ENCODE data around the gene DENND1A. TPM values are rescaled to one million over a fixed set of nuclear protein-coding genes. Genes with fewer than 3 reads are reported as not detected.
"Not testable (repeated sequence)": the region's sequence is repeated elsewhere in the genome, so short reads cannot be mapped to it uniquely, and the experiment has no call there.

Gene DENND1A
- total RNA-seq, 2 donors from 2014 or later: 16.2 to 17.7 TPM

GRCh38 chr9:123834218-123834888 lies 95.6 kb downstream of the DENND1A start:
- DNase-seq: no peak
- ATAC-seq: no peak
- intact Hi-C loops (cut with DNase I): no loop called here

DNA sequence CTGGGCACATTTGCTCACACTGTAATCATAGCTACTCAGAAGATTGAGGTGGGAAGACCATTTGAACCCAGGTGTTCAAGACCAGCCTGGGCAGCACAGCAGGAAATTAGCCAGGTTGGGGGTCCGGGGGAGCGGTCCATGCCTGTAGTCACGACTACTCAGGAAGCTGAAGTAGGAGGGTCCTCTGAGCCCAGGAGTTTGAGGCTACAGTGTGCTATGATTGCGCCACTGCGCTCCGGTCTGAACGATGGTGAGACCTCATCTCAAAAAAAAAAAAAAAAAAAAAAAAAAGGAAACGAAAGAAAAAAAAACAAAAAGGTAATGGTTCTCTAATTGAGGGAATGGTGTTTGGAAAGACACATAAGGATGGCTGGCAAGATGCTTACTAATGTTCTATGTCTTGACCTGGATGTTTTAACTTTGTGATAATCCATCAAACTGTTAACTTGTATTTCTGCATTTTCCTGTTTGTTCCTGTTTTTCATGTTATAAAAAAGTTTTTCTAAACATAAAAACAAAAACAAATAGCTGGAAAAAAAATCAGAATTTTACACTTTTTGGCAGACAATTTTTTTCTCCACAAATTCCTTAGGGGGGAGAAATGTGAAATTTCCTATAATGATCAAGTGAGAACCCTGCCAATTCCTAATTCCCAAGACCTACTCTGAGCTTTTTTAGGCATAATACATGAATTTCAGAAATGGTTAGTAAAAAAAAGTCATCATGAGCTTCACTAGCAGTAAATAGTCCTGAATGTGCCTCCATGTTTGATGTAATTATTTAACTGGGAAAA lies 96.9 kb downstream of the DENND1A start:
- no peak for ATAC-seq
- intact Hi-C loops (cut with DNase I): no loop called here
- DNase-seq: no peak

DNA sequence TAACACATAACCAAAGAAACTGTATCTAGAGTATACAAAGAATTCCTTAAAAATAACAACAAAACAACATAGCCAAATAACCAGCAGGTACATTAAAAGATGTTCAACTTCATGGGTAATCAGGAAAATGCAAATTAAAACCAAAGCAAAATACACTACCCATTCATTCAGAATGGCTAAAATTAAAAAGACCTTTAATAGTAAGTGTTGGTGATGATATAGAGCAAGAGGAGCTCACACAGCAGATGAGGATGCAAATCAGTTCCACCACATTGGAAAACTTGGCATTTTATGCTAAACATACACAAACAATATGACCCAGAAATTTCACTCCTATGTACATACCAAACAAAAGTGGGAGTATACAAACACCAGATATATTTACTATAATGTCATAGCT lies 97.8 kb downstream of the DENND1A start:
- no peak for DNase-seq
- no peak for ATAC-seq
- intact Hi-C loops (cut with DNase I): no loop called here

- DNase-seq: no peak
- no peak for ATAC-seq
- intact Hi-C loops (cut with DNase I): no loop called here
These were observed 101.5 kb downstream of the DENND1A start for GRCh38 chr9:123828449-123828848.

DNA sequence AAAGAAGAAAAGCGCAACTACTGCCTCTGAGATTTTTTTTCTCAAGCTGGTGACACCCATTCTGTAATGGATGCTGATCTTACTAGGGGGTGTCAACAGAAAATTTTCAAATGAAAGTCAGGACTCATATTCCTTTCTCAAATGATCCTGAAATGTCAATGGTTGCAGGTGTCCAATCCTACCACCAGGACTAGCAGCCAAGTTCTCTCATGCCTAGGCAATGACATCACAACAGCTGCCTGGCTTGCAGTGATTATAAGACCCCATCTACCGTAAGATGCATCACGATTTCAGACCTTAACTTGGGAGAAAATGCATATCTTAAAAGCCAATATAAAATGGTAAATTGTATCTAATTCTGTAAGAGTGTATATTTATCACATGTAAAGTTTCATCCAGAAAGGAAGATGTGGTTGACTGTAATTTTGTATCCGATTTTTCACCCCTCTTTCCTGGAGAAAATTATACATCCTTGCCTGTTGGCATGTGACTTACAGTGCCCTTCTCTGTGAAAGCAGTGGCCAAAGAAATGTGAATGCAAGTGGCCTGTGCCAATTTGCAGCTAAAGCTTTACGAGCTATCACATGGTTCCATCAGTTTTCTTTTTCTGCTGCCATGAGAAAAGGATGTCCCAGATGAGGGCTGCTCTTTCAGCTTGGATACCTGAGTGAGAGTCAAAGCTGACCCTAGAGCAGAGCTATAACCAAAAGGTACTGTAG lies 104.4 kb downstream of the DENND1A start:
- intact Hi-C loops (cut with DNase I): no loop called here
- ATAC-seq (no peak), DNase-seq (no peak)

DNA sequence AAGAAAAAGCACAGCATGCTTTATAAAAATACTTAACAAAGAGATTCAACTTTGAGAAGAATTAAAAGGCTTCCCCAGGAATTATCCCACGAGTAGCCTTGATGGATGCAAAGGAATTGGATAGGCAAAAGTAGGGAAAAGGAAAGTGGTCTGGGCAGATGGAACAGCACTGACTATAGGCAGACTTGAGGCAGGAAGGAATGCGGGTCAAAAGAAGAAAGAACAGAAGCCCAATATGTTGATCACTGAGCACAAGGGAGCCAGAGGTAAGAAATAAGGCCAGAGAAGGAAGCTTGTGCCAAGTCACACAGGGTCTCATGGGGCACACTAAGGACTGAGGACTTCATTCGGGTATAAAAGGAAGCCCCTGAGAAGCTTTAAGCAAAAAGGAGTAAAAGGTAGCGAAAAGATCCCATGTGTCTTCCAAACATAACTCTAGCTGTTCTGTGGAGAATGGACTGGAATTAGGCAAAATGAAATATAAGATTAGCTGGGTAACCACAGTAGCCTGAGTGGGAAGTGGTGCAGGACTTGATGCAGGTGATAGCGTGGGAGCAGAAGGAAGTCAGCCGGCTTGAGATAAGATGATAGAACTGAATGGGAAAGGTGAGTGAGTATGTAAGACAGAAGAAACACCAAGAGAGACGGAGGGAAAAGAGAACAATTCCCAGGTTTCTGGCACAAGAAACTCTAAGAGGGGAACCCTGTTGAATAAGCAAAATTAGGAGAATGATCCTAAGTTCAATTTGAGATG lies 106.6 kb downstream of the DENND1A start:
- DNase-seq (no peak), ATAC-seq (no peak)
- intact Hi-C loops (cut with DNase I): no loop called here

- no peak for ATAC-seq
- intact Hi-C loops (cut with DNase I): no loop called here
- DNase-seq: no peak
These were observed 108.3 kb downstream of the DENND1A start for GRCh38 chr9:123821619-123822018.

GRCh38 chr9:123820139-123820538 lies 109.8 kb downstream of the DENND1A start:
- intact Hi-C loops (cut with DNase I): no loop called here
- no peak for DNase-seq
- ATAC-seq: no peak

GRCh38 chr9:123816817-123817472 lies 113.0 kb downstream of the DENND1A start:
- DNase-seq (no peak), ATAC-seq (no peak)
- intact Hi-C loops (cut with DNase I): no loop called here

DNA sequence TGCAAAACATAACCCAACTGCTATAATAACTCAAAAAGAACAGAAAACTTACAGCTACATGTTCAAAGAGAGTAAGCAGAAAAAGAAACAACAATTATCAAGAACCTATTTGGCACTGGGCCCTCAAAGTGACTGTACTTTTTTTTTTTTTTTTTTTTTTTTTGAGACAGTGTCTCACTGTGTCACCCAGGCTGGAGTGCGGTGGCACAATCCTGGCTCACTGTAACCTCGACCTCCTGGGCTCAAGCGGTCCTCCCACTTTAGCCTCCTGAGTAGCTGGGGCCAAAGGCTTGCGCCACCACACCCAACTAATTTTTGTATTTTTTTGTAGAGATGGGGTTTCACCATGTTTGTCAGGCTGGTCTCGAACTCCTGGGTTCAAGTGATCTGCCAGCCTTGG lies 114.1 kb downstream of the DENND1A start:
- DNase-seq; ATAC-seq; intact Hi-C loops (cut with DNase I): not testable (repeated sequence)

DNA sequence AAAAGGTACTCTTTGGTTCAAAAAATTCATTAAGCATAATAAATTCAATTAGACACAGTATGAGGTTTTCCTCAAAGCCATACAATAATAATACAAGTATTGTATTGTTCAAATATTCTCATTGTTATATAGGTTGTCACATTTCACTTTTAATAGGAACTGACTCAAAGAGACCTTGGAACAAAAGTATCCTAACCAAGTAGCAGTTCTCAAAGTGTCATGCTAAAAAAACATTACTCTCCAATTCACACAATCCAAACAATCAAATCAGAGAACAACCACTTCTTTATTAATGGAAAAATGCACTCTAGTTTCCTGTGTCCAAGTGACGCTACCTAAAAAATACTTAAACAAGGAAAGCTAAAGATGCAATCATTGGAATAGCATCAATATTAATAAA lies 115.4 kb downstream of the DENND1A start:
- DNase-seq (no peak), ATAC-seq (no peak)
- intact Hi-C loops (cut with DNase I): no loop called here

DNA sequence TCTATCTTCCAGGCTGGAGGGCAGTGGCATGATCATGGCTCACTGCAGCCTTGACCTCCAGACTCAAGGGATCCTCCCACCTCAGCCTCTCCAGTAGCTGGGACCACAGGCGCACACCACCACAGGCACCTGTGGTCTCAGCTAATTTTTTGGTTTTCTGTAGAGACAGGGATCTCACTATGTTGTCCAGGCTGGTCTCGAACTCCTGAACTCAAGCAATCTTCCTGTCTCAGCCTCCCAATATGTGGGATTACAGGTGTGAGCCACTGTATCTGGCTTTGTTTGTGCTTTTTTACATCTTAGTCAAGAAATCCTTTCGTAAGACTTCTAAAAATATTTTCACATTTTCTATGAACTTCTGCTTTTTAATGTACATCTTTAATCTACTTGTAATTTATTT lies 116.9 kb downstream of the DENND1A start:
- no peak for ATAC-seq
- no peak for DNase-seq
- intact Hi-C loops (cut with DNase I): no loop called here

DNA sequence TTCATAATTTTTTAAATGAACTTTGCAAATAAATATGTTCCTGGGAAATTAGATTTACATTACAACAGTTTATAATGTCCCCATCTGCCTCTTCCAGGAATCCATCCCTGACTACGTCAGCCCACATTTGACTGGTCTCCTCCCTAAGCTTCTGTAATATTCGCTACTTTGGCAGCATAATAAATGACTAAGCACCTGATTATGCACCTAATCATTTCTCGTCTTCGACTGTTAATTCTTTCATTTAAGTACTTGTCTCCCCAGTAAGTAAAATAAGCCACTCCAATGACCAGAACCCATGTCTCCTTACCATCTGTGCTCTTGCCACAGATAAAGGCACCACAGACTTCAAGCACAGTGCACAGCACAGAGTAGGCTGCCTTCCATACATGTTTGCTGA lies 122.7 kb downstream of the DENND1A start:
- peak in 1 of 2 donors; percentile 76 for ATAC-seq
- no peak for DNase-seq
- intact Hi-C loops (cut with DNase I): no loop called here

GRCh38 chr9:123806829-123807228 lies 123.1 kb downstream of the DENND1A start:
- intact Hi-C loops (cut with DNase I): no loop called here
- no peak for DNase-seq
- no peak for ATAC-seq

GRCh38 chr9:123798195-123798594 lies 131.7 kb downstream of the DENND1A start:
- intact Hi-C loops (cut with DNase I): no loop called here
- ATAC-seq: no peak
- no peak for DNase-seq

DNA sequence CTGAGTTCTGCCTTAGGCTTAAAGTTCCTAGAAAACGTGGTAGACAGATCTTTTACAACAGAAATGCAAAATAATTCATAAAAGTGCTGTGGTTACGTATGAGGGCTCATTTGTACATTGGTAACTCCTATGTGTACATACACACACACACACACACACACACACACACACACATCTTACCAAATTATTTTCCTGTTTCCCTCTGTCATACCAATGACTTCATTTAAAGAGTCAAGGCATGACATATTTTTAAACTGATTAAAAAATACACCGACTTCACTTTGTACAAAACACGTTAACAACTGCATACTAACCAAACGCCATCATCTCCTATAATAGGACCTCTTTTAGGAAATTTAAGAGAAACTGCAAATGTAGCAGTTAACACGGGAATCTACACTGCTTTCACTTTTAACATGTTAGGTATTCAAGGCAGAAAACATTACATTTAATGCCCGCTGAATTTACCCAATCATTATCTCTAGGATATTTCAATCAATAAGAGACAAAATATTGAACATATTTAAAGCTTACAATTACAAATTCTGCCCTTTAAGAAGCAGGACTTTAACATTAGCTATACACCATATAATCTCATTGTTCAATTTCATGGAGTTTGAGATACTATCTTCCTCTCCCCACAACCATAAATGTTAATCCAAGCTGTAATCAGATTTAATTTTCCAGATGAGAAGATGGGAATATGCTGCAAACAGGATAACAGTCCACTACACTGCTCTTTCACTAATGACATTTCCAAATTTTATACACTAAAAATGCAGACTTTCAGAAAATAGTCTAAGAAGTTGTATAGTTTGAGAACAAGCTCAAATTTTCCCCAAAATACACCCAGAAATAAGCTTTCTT lies 133.1 kb downstream of the DENND1A start:
- DNase-seq: no peak
- ATAC-seq: no peak
- intact Hi-C loops (cut with DNase I): no loop called here

- ATAC-seq (no peak), DNase-seq (no peak)
- intact Hi-C loops (cut with DNase I): no loop called here
These were observed 133.8 kb downstream of the DENND1A start for GRCh38 chr9:123796094-123796493.

DNA sequence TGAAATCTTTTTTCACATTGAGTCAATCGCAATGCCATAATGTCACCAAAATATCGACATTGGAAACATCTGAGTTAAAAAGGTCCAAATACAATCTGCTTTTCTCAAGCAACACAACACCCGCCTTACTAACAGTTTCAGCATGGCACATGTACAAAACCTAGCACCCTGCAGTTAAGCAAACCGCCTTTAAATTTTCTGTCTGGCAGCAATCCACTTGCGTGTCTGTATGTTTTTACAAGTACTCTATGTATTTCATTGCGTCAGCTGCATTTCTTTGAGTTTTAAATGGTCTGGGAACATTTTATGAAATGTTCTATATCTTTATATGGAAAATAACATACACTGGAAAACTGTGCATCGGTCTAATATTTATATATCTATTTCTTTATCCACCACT lies 134.6 kb downstream of the DENND1A start:
- ATAC-seq (no peak), DNase-seq (no peak)
- intact Hi-C loops (cut with DNase I): no loop called here

All from left cardiac atrium (tissue), 4 donors.